Stimulated activated CD8-positive, alpha-beta memory T cell treated with anti-CD3 and anti-CD28 coated beads, Interleukin-12 subunit alpha, Interleukin-12 subunit beta, amount 100 ng/mL, for 24 hours (primary cell): ENCODE data around the gene OR10A5.
"Not testable (repeated sequence)": the region's sequence is repeated elsewhere in the genome, so short reads cannot be mapped to it uniquely, and the experiment has no call there.

ENCODE experiments used
- DNase-seq: peaks from one replicate; pipeline ENCODE4 v3.0.0-alpha.2; 2020; ENCODE audit errors: extremely low read depth

OR10A5 gene, protein sequence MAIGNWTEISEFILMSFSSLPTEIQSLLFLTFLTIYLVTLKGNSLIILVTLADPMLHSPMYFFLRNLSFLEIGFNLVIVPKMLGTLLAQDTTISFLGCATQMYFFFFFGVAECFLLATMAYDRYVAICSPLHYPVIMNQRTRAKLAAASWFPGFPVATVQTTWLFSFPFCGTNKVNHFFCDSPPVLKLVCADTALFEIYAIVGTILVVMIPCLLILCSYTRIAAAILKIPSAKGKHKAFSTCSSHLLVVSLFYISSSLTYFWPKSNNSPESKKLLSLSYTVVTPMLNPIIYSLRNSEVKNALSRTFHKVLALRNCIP

GRCh38 chr11:6845383-6845782 is at the start of gene OR10A5:
OR10A5 (plus strand) TSS chr11:6845683; CDS start chr11:6845683, 0 bp downstream.
- DNase-seq, result no peak

GRCh38 chr11:6799402-6799801 is 46.1 kb upstream of the OR10A5 start, which contains the start of gene OR6A2:
OR6A2 (minus strand) TSS chr11:6799689; CDS start chr11:6795708, 3,981 bp downstream.
- no peak for DNase-seq

- not testable (repeated sequence) for DNase-seq
These were observed 44.4 kb upstream of the OR10A5 start for GRCh38 chr11:6801075-6801474.

DNA sequence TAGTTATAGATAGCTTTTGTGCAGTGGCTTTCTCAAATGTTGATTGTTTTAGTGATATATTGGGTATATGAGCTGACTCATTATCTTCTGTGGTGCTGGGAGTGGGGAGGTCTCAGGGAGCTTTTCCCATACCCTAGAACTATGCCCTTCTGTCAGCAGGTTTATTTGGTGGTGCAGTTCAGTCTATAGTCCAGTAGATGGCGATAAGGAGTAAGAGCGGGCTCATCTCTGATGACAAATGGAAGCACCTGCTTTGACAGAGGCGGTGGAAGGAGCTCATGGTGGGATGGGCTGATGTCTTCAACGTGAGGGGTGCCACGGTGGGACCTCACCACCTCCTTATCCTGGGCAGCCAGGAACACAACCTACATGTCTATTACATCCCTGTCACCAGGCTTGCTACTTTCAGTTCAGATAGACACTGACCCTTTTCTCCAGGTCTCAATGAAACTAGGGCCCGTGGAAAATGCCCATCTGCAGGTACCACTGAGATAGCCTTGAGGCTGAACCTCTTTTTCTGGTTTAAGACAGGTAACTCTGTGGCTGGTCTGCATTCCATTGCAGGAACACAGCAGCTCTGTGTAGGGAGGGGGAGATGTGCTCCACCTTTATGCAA is 33.0 kb upstream of the OR10A5 start:
- DNase-seq, result no peak

- no peak for DNase-seq
These were observed 31.8 kb upstream of the OR10A5 start for GRCh38 chr11:6813656-6814055.

GRCh38 chr11:6817694-6818093 is 27.8 kb upstream of the OR10A5 start:
- no peak for DNase-seq

GRCh38 chr11:6818967-6819366 is 26.5 kb upstream of the OR10A5 start:
- no peak for DNase-seq

- DNase-seq, result no peak
These were observed 21.2 kb upstream of the OR10A5 start for GRCh38 chr11:6824136-6824823.

- DNase-seq, result no peak
These were observed 20.2 kb upstream of the OR10A5 start for GRCh38 chr11:6825231-6825744.

DNA sequence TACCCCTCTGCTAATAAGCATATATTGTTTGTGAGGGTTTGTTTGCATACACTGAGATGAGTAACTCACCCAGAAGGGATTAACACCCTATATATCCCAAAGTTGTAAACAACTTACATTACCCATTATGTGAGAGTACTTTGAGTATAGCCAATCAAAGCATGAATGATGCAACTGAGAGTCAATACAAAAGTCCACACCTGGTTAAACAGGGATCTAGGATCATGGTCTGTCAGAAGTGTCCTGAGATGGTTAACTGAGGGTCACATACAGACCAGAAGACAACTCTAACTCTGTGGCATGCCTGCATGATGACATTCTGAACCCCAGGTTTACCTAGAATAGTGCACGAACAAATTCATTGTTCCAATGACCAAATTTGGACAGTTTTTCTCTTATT is 17.4 kb upstream of the OR10A5 start:
- DNase-seq, result no peak

DNA sequence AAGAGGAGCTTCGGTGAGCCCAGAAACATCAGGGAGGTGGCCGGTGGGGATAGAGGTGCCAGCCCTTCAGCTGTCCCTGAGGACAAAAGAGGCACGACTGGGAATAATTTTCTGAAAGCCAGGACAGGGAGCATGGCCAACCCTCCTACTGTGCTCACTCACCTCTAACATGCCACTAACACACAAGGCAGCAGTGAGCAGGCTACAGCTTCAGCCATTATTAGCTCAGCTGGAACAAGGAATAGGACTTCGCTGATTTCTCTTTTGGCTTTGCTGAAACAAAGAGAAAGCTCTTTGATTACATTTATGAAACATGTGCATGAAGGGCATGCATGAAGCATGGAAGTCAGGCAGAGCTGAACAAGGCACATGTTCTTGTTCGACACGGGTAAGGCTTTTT is 12.1 kb upstream of the OR10A5 start:
- DNase-seq, result no peak

GRCh38 chr11:6834021-6834420 is 11.5 kb upstream of the OR10A5 start:
- no peak for DNase-seq

- DNase-seq, result no peak
These were observed 3.8 kb upstream of the OR10A5 start for GRCh38 chr11:6841694-6842093.

DNA sequence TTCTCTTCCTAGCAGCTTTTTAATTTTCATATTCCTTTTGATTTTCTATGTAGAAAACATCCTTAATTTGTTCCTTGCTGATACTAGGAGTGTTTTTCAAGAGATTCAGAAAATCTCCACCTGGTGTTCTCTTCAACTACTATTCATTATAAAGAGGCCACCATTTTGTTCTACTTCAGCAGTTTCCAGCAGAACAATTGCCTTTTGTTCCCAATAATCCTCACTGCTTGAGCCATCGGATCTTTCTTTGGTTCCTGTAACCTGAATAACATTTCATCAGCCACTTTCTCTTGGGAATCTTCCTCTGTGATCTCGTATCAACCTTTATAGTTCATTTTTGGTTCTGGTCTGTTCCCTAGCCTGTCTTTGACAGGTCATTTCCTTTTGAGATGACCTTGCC is 1.8 kb upstream of the OR10A5 start:
- no peak for DNase-seq

GRCh38 chr11:6844356-6844755 is 1.1 kb upstream of the OR10A5 start:
- DNase-seq, result no peak

DNA sequence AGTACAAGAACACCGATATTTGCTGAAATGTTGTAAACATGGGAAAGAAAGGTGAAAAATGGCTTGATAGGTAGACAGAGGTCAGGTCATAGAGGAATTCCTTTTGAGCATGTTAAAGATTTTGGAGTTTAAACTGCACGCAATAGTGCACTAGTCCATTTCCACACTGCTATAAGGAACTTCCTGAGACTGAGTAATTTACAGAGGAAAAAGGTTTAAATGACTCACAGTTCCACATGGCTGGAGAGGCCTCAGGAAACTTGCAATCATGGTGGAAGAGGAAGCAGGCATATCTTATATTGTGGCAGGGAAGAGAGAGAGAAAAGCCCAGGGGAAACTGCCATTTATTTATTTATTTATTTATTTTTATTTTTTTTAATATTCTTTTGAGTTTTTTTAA is 5.0 kb downstream of the OR10A5 start:
- DNase-seq, result no peak

GRCh38 chr11:6854801-6855200 is 9.3 kb downstream of the OR10A5 start:
- not testable (repeated sequence) for DNase-seq

GRCh38 chr11:6855971-6856541 is 10.6 kb downstream of the OR10A5 start:
- DNase-seq, result no peak

DNA sequence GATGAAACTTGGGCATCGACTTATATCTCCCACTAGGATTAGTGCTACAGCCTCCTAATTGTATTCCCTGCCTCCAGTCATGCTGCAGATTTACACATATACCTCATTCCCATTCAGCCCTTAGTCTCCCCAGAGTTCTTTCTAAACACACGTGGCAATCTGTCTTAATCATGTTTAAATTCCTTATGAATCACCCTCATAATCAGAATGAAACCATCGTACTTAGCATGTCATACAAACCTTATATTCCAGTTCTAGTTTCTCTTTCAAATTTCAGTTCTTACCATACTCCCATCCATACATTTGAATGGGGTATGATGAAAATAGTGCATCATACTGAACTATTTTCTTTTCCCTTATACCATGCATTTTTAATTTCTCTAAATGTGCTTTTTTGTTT is 11.4 kb downstream of the OR10A5 start:
- no peak for DNase-seq

GRCh38 chr11:6862961-6863360 is 17.5 kb downstream of the OR10A5 start, which contains the start of gene OR10A2:
OR10A2 (plus strand) TSS chr11:6863057; CDS start chr11:6869755, 6,698 bp downstream.
- DNase-seq, result no peak

DNA sequence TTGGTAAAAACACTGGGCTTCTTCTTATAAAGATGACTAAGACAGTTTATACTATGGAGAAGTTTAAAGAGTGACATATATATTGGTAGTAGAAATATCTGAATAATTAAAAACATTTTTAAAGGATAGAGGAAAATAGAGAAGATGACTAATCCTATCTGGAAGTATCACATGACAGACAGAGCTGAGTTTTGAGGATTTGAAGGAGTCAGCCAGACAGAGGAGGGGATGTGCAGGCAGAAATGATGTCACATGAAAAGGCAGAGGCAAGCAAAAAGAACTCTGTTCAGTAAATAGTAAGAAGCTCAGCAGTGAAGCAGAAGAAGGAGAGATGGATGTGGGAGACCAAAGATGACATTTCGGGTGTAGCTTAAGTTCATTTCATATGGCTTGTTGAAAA is 19.0 kb downstream of the OR10A5 start:
- no peak for DNase-seq

- no peak for DNase-seq
These were observed 25.8 kb downstream of the OR10A5 start for GRCh38 chr11:6871278-6871677.
